Astrocyte (in vitro differentiated cells and primary cell): Measurements from ENCODE around the gene TMEM178B. TPM values are rescaled to one million over a fixed set of nuclear protein-coding genes. Genes with fewer than 3 reads are reported as not detected.

Source experiments
- DNase-seq: peaks from one replicate; pipeline ENCODE4 v3.0.0-alpha.2; 2010; ENCODE audit warnings: low read depth
- FAIRE-seq: peaks from 2 replicates; lab custom pipeline; 2011; peaks lifted over from hg19 to GRCh38; lab: Jason Lieb, UNC
- H2AFZ ChIP-seq: 2 replicates; pipeline ENCODE4 v1.6.0; 2012; ENCODE audit warnings: low read depth, low read length, inconsistent platforms
- H3K27ac ChIP-seq: 2 replicates; pipeline ENCODE4 v1.5.1; 2011; ENCODE audit warnings: low read depth, low read length, inconsistent platforms
- H3K27me3 ChIP-seq: 2 replicates; pipeline ENCODE4 v1.6.0; 2011; ENCODE audit warnings: low read length, inconsistent platforms; ENCODE audit not compliant: insufficient read depth
- H3K36me3 ChIP-seq: 2 replicates; pipeline ENCODE4 v1.5.1; 2011; ENCODE audit warnings: low read length, inconsistent platforms; ENCODE audit not compliant: insufficient read depth
- H3K4me1 ChIP-seq: 2 replicates; pipeline ENCODE4 v1.5.1; 2011; ENCODE audit warnings: low read length, inconsistent platforms; ENCODE audit not compliant: insufficient read depth
- H3K4me2 ChIP-seq: 2 replicates; pipeline ENCODE4 v1.6.0; 2012; ENCODE audit warnings: low read length, inconsistent platforms
- H3K4me3 ChIP-seq: 2 replicates; pipeline ENCODE4 v1.5.1; 2011; ENCODE audit warnings: low read depth, mild to moderate bottlenecking, low read length, inconsistent platforms; ENCODE audit not compliant: insufficient read depth
- H3K79me2 ChIP-seq: 2 replicates; pipeline ENCODE4 v1.6.0; 2012; ENCODE audit warnings: mild to moderate bottlenecking, low read length, inconsistent platforms; ENCODE audit not compliant: insufficient read depth
- H3K9ac ChIP-seq: 2 replicates; pipeline ENCODE4 v1.6.0; 2012; ENCODE audit warnings: mild to moderate bottlenecking, low read length, inconsistent platforms
- H3K9me3 ChIP-seq: 2 replicates; pipeline ENCODE4 v1.5.1; 2012; ENCODE audit warnings: low read depth, mild to moderate bottlenecking, low read length, inconsistent platforms; ENCODE audit not compliant: insufficient read depth
- H4K20me1 ChIP-seq: 2 replicates; pipeline ENCODE4 v1.6.0; 2012; ENCODE audit warnings: low read length, inconsistent platforms; ENCODE audit not compliant: insufficient read depth
- H3K27ac Mint-ChIP-seq: one replicate; pipeline ENCODE4 v1.8.0; 2021; ENCODE audit warnings: mild to moderate bottlenecking, mixed read lengths; ENCODE audit not compliant: unreplicated experiment
- H3K27me3 Mint-ChIP-seq: one replicate; pipeline ENCODE4 v1.8.0; 2021; ENCODE audit warnings: low read depth, mixed read lengths; ENCODE audit not compliant: unreplicated experiment
- H3K36me3 Mint-ChIP-seq: one replicate; pipeline ENCODE4 v1.8.0; 2021; ENCODE audit warnings: low read depth, mixed read lengths; ENCODE audit not compliant: unreplicated experiment
- H3K4me1 Mint-ChIP-seq: one replicate; pipeline ENCODE4 v1.8.0; 2021; ENCODE audit warnings: low read depth, mixed read lengths; ENCODE audit not compliant: unreplicated experiment
- H3K4me3 Mint-ChIP-seq: one replicate; pipeline ENCODE4 v1.8.0; 2021; ENCODE audit warnings: mild to moderate bottlenecking, moderate library complexity, mixed read lengths; ENCODE audit not compliant: unreplicated experiment
- H3K9me3 Mint-ChIP-seq: one replicate; pipeline ENCODE4 v1.8.0; 2021; ENCODE audit warnings: mild to moderate bottlenecking, mixed read lengths; ENCODE audit not compliant: unreplicated experiment
- EZH2 ChIP-seq: IDR thresholded peaks from 2 replicates; pipeline ENCODE4 v1.6.1; 2012; ENCODE audit warnings: mild to moderate bottlenecking, low read length, inconsistent platforms; ENCODE audit not compliant: insufficient read depth
- total RNA-seq: library from RNA; stranded (reverse); gene quantifications from 2 replicates; pipeline ENCODE4 v1.2.1, GENCODE V29; 2021
- TF ChIP-seq, protein P1 (sequence below): IDR thresholded peaks from 2 replicates; pipeline ENCODE4 v1.5.1; 2011; ENCODE audit warnings: low read depth, mild to moderate bottlenecking, inconsistent platforms, low read length, moderate library complexity; ENCODE audit not compliant: insufficient read depth

The TMEM178B gene
- total RNA-seq, 1 donor from 2014 or later: 3.9 TPM

DNA sequence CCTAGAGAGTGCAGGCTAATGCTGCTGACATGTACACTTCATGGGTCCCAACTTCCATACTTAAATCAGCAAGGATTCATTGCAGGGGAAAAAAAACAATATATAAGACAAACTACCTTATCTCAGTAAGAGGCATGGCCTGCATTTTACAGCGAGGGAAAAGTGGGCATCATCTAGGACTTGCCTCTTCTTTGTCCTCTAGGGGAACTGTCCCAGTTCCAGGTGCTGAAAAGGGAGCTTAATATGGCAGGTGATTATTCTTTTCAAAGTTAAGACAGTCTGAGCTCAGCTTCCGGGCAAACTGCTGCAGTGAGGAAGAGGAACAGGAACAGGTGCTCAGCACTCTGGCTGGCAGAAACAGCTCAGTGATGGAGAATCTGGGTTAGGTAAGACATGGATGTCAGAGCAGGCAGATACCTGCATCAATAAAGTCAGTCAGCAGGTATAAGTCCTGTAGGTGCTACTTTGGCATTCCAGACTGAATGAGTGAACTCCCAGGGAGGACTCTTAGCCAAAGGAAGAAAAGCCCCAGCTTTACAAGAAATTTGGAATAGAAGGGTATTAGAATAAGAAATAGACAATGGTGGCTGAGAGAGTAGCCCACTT is 147.2 kb downstream of the TMEM178B start:
- no peak for DNase-seq
- no peak overlapping the region for H3K4me2 ChIP-seq
- Mint-ChIP-seq H3K9me3 (peaks cover 2% of the 10 kb centered on the region), H3K36me3 (no peaks in the 10 kb centered on the region), H3K27me3 (peaks cover 24% of the 10 kb centered on the region), H3K4me1 (no peaks in the 10 kb centered on the region), H3K4me3 (no peak overlapping the region), H3K27ac (no peak overlapping the region)
- H3K36me3 ChIP-seq: no peaks in the 10 kb centered on the region
- TF ChIP-seq, protein P1, sequence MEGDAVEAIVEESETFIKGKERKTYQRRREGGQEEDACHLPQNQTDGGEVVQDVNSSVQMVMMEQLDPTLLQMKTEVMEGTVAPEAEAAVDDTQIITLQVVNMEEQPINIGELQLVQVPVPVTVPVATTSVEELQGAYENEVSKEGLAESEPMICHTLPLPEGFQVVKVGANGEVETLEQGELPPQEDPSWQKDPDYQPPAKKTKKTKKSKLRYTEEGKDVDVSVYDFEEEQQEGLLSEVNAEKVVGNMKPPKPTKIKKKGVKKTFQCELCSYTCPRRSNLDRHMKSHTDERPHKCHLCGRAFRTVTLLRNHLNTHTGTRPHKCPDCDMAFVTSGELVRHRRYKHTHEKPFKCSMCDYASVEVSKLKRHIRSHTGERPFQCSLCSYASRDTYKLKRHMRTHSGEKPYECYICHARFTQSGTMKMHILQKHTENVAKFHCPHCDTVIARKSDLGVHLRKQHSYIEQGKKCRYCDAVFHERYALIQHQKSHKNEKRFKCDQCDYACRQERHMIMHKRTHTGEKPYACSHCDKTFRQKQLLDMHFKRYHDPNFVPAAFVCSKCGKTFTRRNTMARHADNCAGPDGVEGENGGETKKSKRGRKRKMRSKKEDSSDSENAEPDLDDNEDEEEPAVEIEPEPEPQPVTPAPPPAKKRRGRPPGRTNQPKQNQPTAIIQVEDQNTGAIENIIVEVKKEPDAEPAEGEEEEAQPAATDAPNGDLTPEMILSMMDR: no peak
- TF ChIP-seq EZH2: no peak
- no peak overlapping the region for H2AFZ ChIP-seq
- H3K4me3 ChIP-seq: no peak overlapping the region
- no peaks in the 10 kb centered on the region for H3K79me2 ChIP-seq
- H3K4me1 ChIP-seq: no peaks in the 10 kb centered on the region
- H3K9ac ChIP-seq: no peak overlapping the region
- no peak for FAIRE-seq
- no peaks in the 10 kb centered on the region for H3K27me3 ChIP-seq
- H4K20me1 ChIP-seq: no peaks in the 10 kb centered on the region
- H3K27ac ChIP-seq: no peak overlapping the region
- H3K9me3 ChIP-seq: no peaks in the 10 kb centered on the region

GRCh38 chr7:141225916-141226618 is 152.2 kb downstream of the TMEM178B start:
- Histone ChIP-seq H3K4me3 (no peak overlapping the region), H3K36me3 (no peaks in the 10 kb centered on the region), H2AFZ (no peak overlapping the region), H3K9me3 (no peaks in the 10 kb centered on the region), H3K4me1 (no peaks in the 10 kb centered on the region), H3K27ac (no peak overlapping the region), H3K27me3 (no peaks in the 10 kb centered on the region), H4K20me1 (no peaks in the 10 kb centered on the region), H3K9ac (no peak overlapping the region), H3K4me2 (no peak overlapping the region), H3K79me2 (no peaks in the 10 kb centered on the region)
- no peak overlapping the region for H3K27ac Mint-ChIP-seq
- H3K9me3 Mint-ChIP-seq: peaks cover 1% of the 10 kb centered on the region
- peaks cover 13% of the 10 kb centered on the region for H3K27me3 Mint-ChIP-seq
- no peaks in the 10 kb centered on the region for H3K4me1 Mint-ChIP-seq
- no peak for TF ChIP-seq EZH2
- DNase-seq: no peak
- H3K36me3 Mint-ChIP-seq: no peaks in the 10 kb centered on the region
- no peak overlapping the region for H3K4me3 Mint-ChIP-seq
- FAIRE-seq: no peak

GRCh38 chr7:141227454-141227853 is 153.6 kb downstream of the TMEM178B start:
- Histone ChIP-seq H3K36me3 (no peaks in the 10 kb centered on the region), H2AFZ (no peak overlapping the region), H3K4me1 (no peaks in the 10 kb centered on the region), H3K27me3 (no peaks in the 10 kb centered on the region), H3K9me3 (no peaks in the 10 kb centered on the region), H3K4me3 (no peak overlapping the region), H4K20me1 (no peaks in the 10 kb centered on the region), H3K4me2 (no peak overlapping the region), H3K79me2 (no peaks in the 10 kb centered on the region), H3K9ac (no peak overlapping the region), H3K27ac (no peak overlapping the region)
- Mint-ChIP-seq H3K4me3 (no peak overlapping the region), H3K27me3 (peaks cover 9% of the 10 kb centered on the region), H3K9me3 (peaks cover 1% of the 10 kb centered on the region), H3K4me1 (no peaks in the 10 kb centered on the region), H3K27ac (no peak overlapping the region), H3K36me3 (no peaks in the 10 kb centered on the region)
- DNase-seq (no peak), FAIRE-seq (no peak)
- TF ChIP-seq, protein P1: no peak
- no peak for TF ChIP-seq EZH2
